ENCODE results near the gene CEP85L. TPM values are rescaled to one million over a fixed set of nuclear protein-coding genes. Genes with fewer than 3 reads are reported as not detected.

CEP85L gene
- polyA plus RNA-seq, 1 of the 3 experiments (the other 2 are of a cell fraction) = 1.1 TPM

DNA sequence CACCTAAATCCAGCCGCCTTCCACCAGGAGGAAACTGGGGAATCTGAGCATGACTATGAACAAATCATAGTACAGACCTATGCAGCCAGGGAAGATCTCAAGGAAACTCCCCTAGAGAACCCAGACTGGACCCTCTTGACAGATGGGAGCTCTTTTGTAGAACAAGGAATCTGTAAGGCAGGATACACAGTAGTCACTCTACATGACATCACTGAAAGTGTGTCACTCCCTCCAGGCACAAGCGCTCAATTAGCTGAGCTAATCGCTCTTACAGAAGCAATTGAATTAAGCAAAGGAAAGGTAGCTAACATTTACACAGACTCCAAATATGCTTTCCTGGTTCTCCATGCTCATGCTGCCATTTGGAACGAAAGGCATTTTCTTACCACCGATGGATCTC is 66.5 kb downstream of the CEP85L start:
- no peak overlapping the region for H3K9ac ChIP-seq
- H3K9me3 ChIP-seq = no peaks in the 10 kb centered on the region
- H3K4me3 ChIP-seq (ENCODE audit: low read depth in 2 of 2, low read length in 1 of 2) = no peak overlapping the region
- no peak overlapping the region for H3K4me2 ChIP-seq
- no peak overlapping the region for H3K27ac ChIP-seq (ENCODE audit: low read depth in 2 of 2, low read length in 1 of 2)
- H3K79me2 ChIP-seq (ENCODE audit: insufficient read depth) = no peaks in the 10 kb centered on the region
- H3F3A ChIP-seq (replicated peaks; ENCODE audit: insufficient read depth) = no peaks in the 10 kb centered on the region
- H3K36me3 ChIP-seq (replicated peaks in 1 of 2; ENCODE audit: control insufficient read depth in 1 of 2, insufficient read depth in 2 of 2, low read length in 1 of 2) = no peaks in the 10 kb centered on the region
- no peaks in the 10 kb centered on the region for H4K20me1 ChIP-seq (ENCODE audit: insufficient read depth)
- no peaks in the 10 kb centered on the region for H3K27me3 ChIP-seq (ENCODE audit: insufficient read depth)
- H3K4me1 ChIP-seq (ENCODE audit: control insufficient read depth in 1 of 2, insufficient read depth in 2 of 2, low read depth in 1 of 2, low read length in 1 of 2) = no peaks in the 10 kb centered on the region; a peak in 1 of 4 replicates
- CTCF ChIA-PET = interaction anchor here (2.3 kb wide), 1 partner anchor 20 kb away, joined by 8 read pairs; no protein-coding TSS in a partner anchor
- DNase-seq = no peak
- no peak overlapping the region for H2AFZ ChIP-seq (ENCODE audit: low read depth)
- POLR2A ChIA-PET = no interaction called here
- TF ChIP-seq RAD21 (IDR thresholded peaks at IDR 0.05; ENCODE audit: low read length) (no peak), EP300 (IDR thresholded peaks at IDR 0.05; ENCODE audit: borderline replicate concordance in 1 of 2, low read depth in 1 of 2, low read length in 1 of 2) (no peak), RFX5 (IDR thresholded peaks at IDR 0.05; ENCODE audit: low read length) (no peak), FOSL2 (IDR thresholded peaks at IDR 0.05; ENCODE audit: borderline replicate concordance, low read depth) (no peak), FOXM1 (IDR thresholded peaks at IDR 0.05; ENCODE audit: low read depth) (no peak), EZH2phosphoT487 (IDR thresholded peaks at IDR 0.05; ENCODE audit: borderline replicate concordance, low read depth) (no peak), SMC3 (IDR thresholded peaks at IDR 0.05; ENCODE audit: low read depth, low read length) (no peak), JUND (IDR thresholded peaks at IDR 0.05) (no peak), NFIC (IDR thresholded peaks at IDR 0.05; ENCODE audit: borderline replicate concordance) (no peak), POLR2AphosphoS5 (IDR thresholded peaks at IDR 0.05; ENCODE audit: low read depth, low read length) (no peak), ELF1 (IDR thresholded peaks at IDR 0.05) (no peak), GATA2 (CRISPR knock-in tag; IDR thresholded peaks at IDR 0.05) (no peak), TEAD4 (IDR thresholded peaks at IDR 0.05; ENCODE audit: borderline replicate concordance, insufficient read depth) (no peak), RXRA (IDR thresholded peaks at IDR 0.05; ENCODE audit: borderline replicate concordance, low read depth) (no peak)
- TF ChIP-seq, protein P1, sequence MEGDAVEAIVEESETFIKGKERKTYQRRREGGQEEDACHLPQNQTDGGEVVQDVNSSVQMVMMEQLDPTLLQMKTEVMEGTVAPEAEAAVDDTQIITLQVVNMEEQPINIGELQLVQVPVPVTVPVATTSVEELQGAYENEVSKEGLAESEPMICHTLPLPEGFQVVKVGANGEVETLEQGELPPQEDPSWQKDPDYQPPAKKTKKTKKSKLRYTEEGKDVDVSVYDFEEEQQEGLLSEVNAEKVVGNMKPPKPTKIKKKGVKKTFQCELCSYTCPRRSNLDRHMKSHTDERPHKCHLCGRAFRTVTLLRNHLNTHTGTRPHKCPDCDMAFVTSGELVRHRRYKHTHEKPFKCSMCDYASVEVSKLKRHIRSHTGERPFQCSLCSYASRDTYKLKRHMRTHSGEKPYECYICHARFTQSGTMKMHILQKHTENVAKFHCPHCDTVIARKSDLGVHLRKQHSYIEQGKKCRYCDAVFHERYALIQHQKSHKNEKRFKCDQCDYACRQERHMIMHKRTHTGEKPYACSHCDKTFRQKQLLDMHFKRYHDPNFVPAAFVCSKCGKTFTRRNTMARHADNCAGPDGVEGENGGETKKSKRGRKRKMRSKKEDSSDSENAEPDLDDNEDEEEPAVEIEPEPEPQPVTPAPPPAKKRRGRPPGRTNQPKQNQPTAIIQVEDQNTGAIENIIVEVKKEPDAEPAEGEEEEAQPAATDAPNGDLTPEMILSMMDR (IDR thresholded peaks at IDR 0.05) = no peak
- TF ChIP-seq, protein P2, sequence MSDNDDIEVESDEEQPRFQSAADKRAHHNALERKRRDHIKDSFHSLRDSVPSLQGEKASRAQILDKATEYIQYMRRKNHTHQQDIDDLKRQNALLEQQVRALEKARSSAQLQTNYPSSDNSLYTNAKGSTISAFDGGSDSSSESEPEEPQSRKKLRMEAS (IDR thresholded peaks at IDR 0.05; ENCODE audit: low read depth) = no peak
- TF ChIP-seq, protein P3, sequence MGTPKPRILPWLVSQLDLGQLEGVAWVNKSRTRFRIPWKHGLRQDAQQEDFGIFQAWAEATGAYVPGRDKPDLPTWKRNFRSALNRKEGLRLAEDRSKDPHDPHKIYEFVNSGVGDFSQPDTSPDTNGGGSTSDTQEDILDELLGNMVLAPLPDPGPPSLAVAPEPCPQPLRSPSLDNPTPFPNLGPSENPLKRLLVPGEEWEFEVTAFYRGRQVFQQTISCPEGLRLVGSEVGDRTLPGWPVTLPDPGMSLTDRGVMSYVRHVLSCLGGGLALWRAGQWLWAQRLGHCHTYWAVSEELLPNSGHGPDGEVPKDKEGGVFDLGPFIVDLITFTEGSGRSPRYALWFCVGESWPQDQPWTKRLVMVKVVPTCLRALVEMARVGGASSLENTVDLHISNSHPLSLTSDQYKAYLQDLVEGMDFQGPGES (IDR thresholded peaks at IDR 0.05; ENCODE audit: low read depth, low read length) = no peak
- TF ChIP-seq, protein P4, sequence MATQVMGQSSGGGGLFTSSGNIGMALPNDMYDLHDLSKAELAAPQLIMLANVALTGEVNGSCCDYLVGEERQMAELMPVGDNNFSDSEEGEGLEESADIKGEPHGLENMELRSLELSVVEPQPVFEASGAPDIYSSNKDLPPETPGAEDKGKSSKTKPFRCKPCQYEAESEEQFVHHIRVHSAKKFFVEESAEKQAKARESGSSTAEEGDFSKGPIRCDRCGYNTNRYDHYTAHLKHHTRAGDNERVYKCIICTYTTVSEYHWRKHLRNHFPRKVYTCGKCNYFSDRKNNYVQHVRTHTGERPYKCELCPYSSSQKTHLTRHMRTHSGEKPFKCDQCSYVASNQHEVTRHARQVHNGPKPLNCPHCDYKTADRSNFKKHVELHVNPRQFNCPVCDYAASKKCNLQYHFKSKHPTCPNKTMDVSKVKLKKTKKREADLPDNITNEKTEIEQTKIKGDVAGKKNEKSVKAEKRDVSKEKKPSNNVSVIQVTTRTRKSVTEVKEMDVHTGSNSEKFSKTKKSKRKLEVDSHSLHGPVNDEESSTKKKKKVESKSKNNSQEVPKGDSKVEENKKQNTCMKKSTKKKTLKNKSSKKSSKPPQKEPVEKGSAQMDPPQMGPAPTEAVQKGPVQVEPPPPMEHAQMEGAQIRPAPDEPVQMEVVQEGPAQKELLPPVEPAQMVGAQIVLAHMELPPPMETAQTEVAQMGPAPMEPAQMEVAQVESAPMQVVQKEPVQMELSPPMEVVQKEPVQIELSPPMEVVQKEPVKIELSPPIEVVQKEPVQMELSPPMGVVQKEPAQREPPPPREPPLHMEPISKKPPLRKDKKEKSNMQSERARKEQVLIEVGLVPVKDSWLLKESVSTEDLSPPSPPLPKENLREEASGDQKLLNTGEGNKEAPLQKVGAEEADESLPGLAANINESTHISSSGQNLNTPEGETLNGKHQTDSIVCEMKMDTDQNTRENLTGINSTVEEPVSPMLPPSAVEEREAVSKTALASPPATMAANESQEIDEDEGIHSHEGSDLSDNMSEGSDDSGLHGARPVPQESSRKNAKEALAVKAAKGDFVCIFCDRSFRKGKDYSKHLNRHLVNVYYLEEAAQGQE (IDR thresholded peaks at IDR 0.05; ENCODE audit: low read depth, low read length) = no peak
- 92% methylated on average over 5 of the region's 5 CpGs for WGBS (ENCODE audit: low lambda C conversion rate)
- H3K9me2 ChIP-seq = no peaks in the 10 kb centered on the region

Data from SK-N-SH (cell line).